H54 (cell line): Measurements from ENCODE around the gene C1orf116.

Source experiments
- DNase-seq: peaks from one replicate; pipeline ENCODE4 v3.0.0; 2011; ENCODE audit warnings: low spot score, mixed read lengths; ENCODE audit not compliant: insufficient read length
- FAIRE-seq: peaks from 3 replicates; lab custom pipeline; 2011; peaks lifted over from hg19 to GRCh38; lab: Jason Lieb, UNC
- POLR2A ChIP-seq: IDR thresholded peaks from 2 replicates; pipeline ENCODE4 v1.6.1; 2011; ENCODE audit warnings: low read depth, mild to moderate bottlenecking, low read length

The C1orf116 gene

DNA sequence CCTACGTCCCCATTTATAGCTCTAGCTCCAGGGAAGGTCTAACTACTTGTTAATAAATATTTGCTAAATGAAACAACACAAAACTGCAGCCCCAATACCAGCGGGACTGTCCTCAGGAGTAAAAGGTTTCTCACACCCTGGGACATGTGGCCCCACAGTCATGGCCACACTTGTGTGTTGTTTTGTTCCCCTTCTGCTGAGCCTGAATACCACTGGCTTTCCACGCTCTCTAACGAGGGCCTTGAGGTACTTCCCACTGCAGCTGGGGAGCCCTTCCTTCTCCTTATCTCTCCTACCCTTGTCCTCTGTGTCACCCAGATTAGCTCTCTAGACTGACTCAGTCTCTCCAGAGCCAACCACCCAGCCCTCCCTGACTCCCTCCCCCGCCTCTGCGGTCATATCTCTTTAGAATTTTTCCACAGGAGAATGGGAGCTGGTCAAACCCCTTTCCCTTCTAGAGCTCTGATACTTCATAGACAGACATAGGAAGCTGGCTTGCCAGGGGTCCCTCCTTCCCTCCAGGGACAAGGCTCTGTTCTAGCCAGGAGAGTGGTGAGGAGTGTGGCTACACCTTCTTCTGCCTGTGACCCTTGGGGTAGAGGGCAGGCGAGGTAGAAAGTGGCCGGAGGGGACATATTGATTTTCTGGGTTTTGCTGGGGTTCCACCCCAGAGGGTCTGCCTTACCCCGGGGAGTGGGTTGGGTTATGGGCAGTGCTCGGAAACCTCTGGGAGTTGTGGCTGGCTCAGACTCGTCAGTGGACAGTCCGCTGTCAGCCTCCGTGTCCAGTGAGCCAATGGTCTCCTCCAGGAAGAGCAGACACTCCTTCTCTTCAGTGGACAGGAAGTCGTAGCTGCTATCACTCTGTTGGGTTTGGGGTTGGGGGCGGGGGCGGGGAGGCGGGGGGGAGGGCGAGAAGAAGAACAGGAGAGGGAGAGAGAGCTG is 8.1 kb downstream of the C1orf116 start:
- DNase-seq (no peak), FAIRE-seq (no peak)
- no peak for TF ChIP-seq POLR2A

DNA sequence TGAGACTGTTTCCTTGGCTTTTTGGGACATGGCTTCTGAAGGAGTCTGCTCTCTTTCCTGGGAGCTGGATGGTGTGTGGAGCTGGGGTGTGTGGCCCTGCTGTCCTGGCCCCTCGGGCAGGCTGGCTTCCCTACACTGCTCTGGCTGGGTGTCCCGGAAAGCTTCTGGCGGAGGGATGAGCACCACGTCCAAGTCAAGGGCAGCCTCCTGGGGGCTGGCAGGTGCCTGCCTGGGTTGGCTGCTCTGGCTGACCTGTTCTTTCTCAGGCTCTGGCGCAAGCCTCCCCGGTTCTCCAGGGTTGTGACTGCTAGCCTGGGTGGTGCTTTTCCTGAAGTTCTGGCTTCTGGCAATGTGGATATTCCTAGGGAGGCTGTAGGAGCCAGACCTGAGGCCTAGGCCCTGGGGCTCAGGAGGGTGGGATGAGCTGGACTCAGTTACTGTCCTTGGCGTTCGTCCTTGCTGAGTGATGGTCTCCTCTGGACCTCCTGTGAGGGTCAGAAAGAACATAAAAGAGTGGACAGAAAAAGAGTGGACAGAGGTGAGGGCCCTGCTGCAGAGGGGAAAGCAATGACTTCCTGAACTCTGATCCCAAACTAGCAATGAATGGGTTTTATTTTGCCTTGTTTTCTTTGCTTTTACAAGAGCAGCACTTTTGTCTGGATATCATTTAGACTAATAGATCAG is 9.4 kb downstream of the C1orf116 start:
- DNase-seq, result no peak
- FAIRE-seq, result no peak

DNA sequence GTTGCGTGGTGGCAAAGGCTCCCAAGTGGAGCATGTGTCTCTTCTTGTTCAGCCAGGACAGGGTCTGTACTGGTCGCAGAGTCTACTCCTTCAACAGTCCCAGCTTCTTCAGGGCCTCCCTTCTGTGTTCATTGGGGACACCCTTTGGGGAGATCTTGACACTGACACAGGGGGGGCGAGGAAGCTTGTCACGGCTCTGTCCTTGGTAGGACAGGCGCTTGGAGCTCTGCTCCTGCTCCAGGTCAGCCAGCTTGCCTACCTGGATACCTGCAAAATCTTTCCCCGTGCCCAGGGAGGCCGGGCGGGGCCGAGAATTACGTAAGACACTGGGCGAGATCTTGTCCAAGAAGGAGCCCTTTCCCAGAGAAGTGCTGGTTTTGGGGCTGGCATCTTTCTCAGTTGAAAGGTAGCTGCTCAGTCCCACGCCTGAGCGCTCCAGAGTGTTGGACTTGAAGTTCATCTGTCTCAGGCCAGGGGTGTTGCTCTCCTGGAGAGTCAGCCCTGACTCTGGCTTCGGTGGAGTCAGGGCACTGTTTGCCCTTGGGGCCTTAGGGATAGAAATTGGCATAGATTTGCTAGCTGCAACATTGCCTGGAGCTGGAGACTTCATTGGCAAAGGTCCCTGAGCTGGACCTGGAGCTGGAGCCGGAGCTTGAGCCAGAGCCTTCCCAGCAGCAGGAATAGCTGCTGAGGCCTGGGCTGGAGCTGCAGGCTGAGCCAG is 10.5 kb downstream of the C1orf116 start:
- no peak for FAIRE-seq
- no peak for DNase-seq
- TF ChIP-seq POLR2A, result no peak

More for the DNA sequence above, 9.4 kb downstream of the C1orf116 start:
- no peak for TF ChIP-seq POLR2A

DNA sequence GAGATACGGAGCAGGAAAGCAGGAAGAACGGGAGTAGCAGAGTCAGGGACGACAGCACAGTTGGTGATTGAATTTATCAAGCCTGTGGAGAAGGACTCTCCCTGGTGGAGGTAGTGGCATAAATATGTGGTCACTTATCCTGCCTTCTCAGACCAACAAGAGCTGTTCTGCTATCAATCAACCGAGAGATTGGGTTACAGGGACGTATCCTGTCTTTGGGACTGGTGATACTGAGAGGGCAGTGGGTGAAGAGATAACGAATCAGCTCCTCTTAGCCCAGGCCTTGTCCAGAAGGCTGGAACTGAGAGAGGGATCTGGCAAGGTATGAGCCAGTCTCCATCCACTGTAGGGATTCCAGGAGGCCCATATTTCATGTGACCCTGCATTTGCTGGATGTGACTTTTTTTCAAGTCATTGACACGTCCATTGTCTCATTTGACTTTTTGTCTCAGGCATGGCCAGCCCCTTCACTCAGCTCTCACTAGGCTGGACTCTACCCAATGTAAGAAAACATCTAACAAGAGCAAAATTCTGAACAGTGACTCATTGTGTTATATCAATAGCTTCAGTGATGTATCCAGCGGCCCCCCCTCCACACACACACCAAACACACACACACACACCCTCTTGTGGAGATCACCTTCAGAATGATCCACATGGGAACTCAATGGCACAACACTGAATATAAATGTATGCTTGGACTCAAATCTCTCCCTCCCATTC is 11.3 kb downstream of the C1orf116 start:
- FAIRE-seq (no peak), DNase-seq (no peak)
- no peak for TF ChIP-seq POLR2A

DNA sequence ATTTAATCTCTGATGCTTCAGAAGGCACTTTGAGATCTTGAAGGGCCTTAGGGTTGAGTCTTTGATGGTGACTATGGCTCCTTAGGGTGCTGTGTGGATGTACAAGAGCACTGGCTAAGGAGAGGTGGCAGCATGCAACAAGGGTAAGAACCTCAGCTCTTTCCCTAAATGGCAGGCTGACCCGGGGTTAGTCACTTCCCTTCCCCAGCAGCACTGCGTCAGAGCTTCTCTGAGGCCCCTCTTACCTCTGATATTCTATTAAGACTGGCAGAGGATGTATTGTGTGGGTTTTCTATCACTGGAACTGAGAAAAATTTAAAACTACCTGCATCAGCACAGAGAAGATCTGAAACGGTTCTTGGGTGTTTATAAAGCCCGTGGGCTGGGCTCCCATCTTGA is 11.8 kb downstream of the C1orf116 start:
- TF ChIP-seq POLR2A, result no peak
- DNase-seq (no peak), FAIRE-seq (no peak)

DNA sequence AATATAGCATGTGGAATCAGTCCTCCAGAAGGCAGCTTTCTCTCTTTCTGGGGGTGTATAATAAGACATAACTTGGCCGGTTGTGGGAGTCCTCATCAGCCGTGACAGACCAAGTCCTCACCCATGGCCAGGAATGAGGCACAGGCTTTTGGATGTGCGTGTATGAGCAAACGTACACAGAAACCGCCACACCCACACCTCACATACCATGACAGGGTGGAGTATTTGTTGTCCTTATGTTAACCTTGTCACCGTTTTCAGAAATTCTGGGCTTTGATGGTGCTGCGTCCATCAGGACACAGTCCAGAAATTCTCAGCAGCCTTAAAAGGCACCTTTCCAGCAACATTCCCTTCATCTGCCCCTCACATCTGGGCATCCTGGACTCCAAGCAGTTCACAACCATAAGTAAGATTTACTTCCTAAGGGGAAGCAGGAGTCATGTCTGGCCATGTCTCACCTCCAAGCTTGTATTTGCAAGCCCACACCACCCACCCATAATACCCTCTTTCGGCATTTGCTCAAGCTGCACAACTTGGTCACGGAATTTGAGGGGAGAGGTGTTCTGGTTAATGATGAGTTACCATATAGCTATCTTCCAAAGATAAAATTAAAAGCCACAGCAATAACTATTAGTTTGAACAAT is 12.4 kb downstream of the C1orf116 start:
- no peak for FAIRE-seq
- no peak for TF ChIP-seq POLR2A
- DNase-seq, result no peak

DNA sequence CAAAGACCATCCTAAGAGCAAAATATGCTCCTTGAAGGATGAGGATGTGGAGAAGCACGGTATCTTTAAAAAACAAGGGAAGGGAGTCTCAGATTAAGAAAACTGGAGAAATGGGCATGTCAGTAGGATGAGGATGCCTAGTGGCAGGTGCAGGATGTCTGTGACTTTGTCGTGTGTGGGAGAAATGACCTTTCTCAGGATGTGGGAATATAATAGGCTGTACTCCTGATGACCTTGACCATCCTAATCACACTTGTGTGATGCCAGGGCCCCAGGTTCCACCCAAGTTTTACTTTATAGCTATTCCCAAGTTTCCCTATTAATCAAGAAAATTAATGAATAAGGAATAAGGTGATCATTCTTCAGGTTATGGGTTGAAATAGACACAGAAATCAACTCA is 12.9 kb downstream of the C1orf116 start:
- DNase-seq (no peak), FAIRE-seq (no peak)
- no peak for TF ChIP-seq POLR2A

DNA sequence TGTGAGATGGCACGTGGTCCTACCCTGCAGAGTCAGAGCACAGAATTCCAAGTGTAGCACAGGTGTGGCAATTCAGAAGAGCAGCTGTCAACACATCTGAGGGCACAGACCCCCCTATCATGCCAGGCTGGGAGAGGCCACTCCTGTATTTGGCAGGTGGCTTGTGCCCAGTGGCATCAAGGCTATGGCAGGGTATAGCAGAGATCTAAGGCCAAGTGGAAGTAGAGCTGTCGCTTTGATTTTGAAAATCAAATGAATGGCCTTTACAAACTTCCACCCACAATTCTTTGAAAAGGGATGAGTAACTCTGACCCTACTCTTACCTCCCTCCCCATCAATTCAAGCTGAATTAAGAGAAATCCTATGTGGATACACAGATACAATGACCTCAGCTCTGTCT is 13.4 kb downstream of the C1orf116 start:
- FAIRE-seq (no peak), DNase-seq (no peak)
- TF ChIP-seq POLR2A, result no peak

DNA sequence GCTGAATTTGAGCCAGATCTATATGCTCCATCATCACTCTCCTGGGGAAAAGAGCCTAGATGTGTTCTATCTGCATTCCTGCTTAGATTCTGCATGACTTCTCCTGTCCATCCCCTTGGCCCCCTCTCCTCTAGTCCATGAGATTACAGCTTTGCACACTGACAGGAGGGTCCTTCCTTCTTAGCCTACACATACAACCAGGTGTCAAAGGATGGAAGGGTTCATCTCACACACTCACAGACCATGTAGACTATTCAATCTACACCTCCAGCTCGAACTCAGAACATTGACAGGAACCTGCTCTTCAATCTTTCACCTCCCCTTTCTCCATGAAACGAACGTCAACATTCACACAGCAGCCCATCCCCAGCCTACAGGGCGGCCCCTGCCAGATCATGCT is 13.8 kb downstream of the C1orf116 start:
- no peak for TF ChIP-seq POLR2A
- FAIRE-seq, result no peak
- DNase-seq, result no peak

DNA sequence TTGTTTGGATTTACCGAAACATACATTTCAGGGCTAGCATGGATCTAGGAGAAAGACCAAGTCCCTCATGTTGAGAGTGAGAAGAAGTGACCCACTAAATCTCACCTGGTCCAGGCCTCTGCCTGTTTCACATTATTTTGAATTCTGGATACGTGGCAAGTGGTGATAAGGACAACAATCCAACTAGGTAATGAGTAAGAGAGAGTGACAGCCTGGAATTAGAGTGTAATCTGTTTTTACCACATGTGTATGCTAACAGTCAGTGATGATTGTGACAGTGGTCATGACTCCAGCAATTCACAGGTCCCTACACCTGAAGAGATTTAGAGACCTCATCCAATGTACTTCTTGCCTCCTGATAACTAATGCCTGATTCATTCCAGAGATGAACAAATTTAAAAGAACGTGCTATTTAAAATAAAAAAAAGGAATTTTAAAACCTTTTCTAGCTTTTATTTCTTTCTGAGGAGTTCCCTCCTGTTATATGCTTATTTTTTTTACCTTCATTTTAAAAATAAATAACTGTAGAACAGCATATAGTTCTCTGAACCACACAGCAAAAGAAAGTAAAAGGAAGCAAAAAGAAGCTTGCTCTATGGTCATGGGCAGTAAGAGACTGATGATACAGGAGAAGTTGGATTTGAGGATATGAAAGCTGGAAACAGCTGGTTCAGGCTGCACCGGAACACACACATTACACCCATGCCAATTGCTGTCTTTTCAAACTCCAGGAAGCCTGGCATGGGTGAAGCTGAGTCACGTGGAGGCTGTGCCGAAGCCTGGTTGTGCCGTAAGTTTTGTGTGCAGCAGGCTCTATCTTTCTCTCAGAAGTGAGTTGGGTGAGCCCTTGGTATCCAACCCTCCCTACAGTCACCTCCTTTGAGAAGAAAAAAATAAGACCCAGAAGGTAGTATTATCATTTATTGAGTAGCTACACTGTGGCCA is 14.7 kb downstream of the C1orf116 start:
- no peak for DNase-seq
- TF ChIP-seq POLR2A, result no peak
- FAIRE-seq, result no peak

DNA sequence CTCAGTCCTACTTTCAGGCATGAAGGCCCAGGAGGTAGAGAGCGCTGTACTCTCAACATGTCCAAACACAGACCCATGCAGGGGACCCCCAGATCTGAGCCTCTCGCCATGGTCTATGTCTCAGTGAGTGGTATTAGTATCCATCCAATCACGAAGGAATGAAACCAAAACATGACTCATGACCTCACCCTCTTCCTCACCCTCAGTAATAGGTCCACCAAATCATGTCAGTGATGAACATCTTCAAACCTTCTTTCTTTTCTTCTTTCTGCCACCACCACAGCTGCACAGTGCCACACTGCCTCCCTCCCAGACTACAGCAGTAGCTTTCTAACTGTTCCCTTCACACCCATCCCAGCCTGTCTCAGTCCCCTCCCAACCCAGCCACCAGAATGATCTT is 16.8 kb downstream of the C1orf116 start:
- DNase-seq (no peak), FAIRE-seq (no peak)
- TF ChIP-seq POLR2A, result no peak

DNA sequence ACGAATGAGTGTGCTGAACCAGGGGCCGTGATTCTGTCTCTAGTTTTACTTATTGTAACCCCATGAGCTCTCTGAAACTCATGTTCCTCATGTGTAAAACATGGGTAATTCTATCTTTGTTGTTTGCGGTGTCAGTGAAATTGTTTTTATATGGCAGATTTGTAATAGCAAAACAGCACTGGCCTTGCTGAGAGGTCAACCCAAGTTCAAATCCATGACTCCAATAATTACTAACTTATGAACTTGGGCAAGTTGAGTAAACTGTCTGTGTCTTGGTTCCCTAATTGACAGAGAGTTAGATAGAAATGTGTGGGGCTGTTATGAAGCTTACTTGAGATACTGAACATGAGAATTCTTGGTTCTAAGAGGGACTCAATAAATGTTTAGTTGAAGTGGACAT is 17.8 kb downstream of the C1orf116 start:
- no peak for TF ChIP-seq POLR2A
- FAIRE-seq (no peak), DNase-seq (no peak)
